Immature natural killer cell (primary cell): ENCODE data around the gene ZFC3H1. TPM values are rescaled to one million over a fixed set of nuclear protein-coding genes. Genes with fewer than 3 reads are reported as not detected.
A peak's percentile ranks its signal among the peaks of the same experiment; 100 is the strongest.

ENCODE experiments used
- DNase-seq, 3 donors: peaks; one replicate each; pipeline ENCODE4 v3.0.0; 2022; ENCODE audit warnings: mixed read lengths in 1 of 3
- H3K27ac Mint-ChIP-seq, 6 donors: one replicate each; pipeline ENCODE4 v1.8.0; 2020; ENCODE audit warnings: mixed read lengths in 6 of 6, mild to moderate bottlenecking in 5 of 6, inconsistent platforms in 4 of 6, moderate library complexity in 3 of 6
- H3K27me3 Mint-ChIP-seq, 3 donors: one replicate each; pipeline ENCODE4 v1.8.0; 2020 to 2021; ENCODE audit warnings: low read depth in 3 of 3, mild to moderate bottlenecking in 3 of 3, mixed read lengths in 3 of 3, moderate library complexity in 3 of 3, inconsistent platforms in 1 of 3
- H3K36me3 Mint-ChIP-seq, 3 donors: one replicate each; pipeline ENCODE4 v1.8.0; 2020; ENCODE audit warnings: mixed read lengths in 3 of 3, inconsistent platforms in 2 of 3, mild to moderate bottlenecking in 2 of 3
- H3K4me1 Mint-ChIP-seq, 2 donors: one replicate each; pipeline ENCODE4 v1.8.0; 2020; ENCODE audit warnings: inconsistent platforms in 2 of 2, mild to moderate bottlenecking in 2 of 2, mixed read lengths in 2 of 2, moderate library complexity in 1 of 2
- H3K4me3 Mint-ChIP-seq, 5 donors: one replicate each; pipeline ENCODE4 v1.8.0; 2020; ENCODE audit warnings: mild to moderate bottlenecking in 5 of 5, mixed read lengths in 5 of 5, inconsistent platforms in 3 of 5, moderate library complexity in 3 of 5
- H3K9me3 Mint-ChIP-seq, 6 donors: one replicate each; pipeline ENCODE4 v1.8.0; 2020; ENCODE audit warnings: mild to moderate bottlenecking in 6 of 6, mixed read lengths in 6 of 6, inconsistent platforms in 4 of 6, moderate library complexity in 3 of 6
- polyA plus RNA-seq, 3 donors: library from polyadenylated mRNA; unstranded; fragments of 300-500 nt; fragmentation: Illumina TruSeq; gene quantifications; one replicate each; pipeline ENCODE4 v1.2.3, GENCODE V29; 2021

ZFC3H1 gene
- polyA plus RNA-seq, 3 donors from 2014 or later, result 10.5 to 30.8 (median 19.8) TPM

- H3K36me3 Mint-ChIP-seq, result peaks cover 13 to 16% (median 15%) of the 10 kb centered on the region in 3 donors
Observed at GRCh38 chr12:71662849-71663560, 643 bp downstream of the ZFC3H1 start.

GRCh38 chr12:71661977-71662530 is 1.6 kb downstream of the ZFC3H1 start:
- Mint-ChIP-seq H3K36me3 (peaks cover 9 to 21% (median 18%) of the 10 kb centered on the region in 3 donors), H3K27me3 (peaks cover 13 to 22% (median 15%) of the 10 kb centered on the region in 3 donors), H3K4me3 (peak overlapping the region; percentile 96 to 100 (median 99)), H3K9me3 (no peaks in the 10 kb centered on the region), H3K27ac (peak overlapping the region; percentile 98 to 100 (median 99)), H3K4me1 (peaks cover 46 to 70% of the 10 kb centered on the region in 2 donors)
- DNase-seq, result no peak

More at GRCh38 chr12:71662849-71663560, 643 bp downstream of the ZFC3H1 start:
- peaks cover 13 to 22% (median 15%) of the 10 kb centered on the region in 3 donors for H3K27me3 Mint-ChIP-seq
- peak; percentile 73 to 76 (median 75) for DNase-seq
- H3K4me3 Mint-ChIP-seq, result peak overlapping the region; percentile 96 to 100 (median 99)
- H3K9me3 Mint-ChIP-seq, result no peaks in the 10 kb centered on the region
- H3K4me1 Mint-ChIP-seq, result peaks cover 44 to 65% of the 10 kb centered on the region in 2 donors
- H3K27ac Mint-ChIP-seq, result peak overlapping the region; percentile 98 to 100 (median 99)

GRCh38 chr12:71656740-71657139 is 6.9 kb downstream of the ZFC3H1 start:
- H3K4me3 Mint-ChIP-seq, result no peak overlapping the region
- no peaks in the 10 kb centered on the region for H3K9me3 Mint-ChIP-seq
- H3K27ac Mint-ChIP-seq, result no peak overlapping the region
- peaks cover 0 to 3% (median 0%) of the 10 kb centered on the region in 3 donors for H3K27me3 Mint-ChIP-seq
- peaks cover 5 to 27% (median 19%) of the 10 kb centered on the region in 3 donors for H3K36me3 Mint-ChIP-seq
- no peak for DNase-seq
- H3K4me1 Mint-ChIP-seq, result peaks cover 39 to 67% of the 10 kb centered on the region in 2 donors

- no peaks in the 10 kb centered on the region for H3K9me3 Mint-ChIP-seq
- H3K27ac Mint-ChIP-seq, result peak overlapping the region in 2 of 6 donors; percentile 4 to 56
- H3K36me3 Mint-ChIP-seq, result peaks cover 5 to 27% (median 17%) of the 10 kb centered on the region in 3 donors
- no peak for DNase-seq
- peak overlapping the region in 2 of 5 donors; percentile 14 to 54 for H3K4me3 Mint-ChIP-seq
- peaks cover 35 to 63% of the 10 kb centered on the region in 2 donors for H3K4me1 Mint-ChIP-seq
- peaks cover 0 to 3% (median 0%) of the 10 kb centered on the region in 3 donors for H3K27me3 Mint-ChIP-seq
Observed at GRCh38 chr12:71655907-71656306, 7.7 kb downstream of the ZFC3H1 start.

DNA sequence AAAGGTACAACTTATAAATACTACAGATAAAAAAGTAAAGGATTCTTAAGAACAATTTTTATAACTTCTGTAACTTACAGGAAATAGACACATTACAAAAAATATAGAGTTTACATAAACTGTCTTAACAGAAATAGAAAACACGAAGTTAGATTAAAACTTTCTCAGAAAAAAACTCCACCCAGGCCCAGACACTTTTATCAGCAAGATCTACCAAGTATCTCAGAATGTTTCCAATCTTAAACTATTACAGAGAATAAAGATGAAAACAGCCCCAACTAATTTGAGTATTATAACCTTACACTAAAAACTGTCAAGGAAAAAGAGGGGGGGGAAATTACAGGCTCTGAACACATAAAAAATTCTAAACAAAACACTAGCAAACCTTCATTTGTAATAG is 8.2 kb downstream of the ZFC3H1 start:
- Mint-ChIP-seq H3K27ac (peak overlapping the region in 5 of 6 donors; percentile 4 to 60 (median 38)), H3K4me1 (peaks cover 35 to 61% of the 10 kb centered on the region in 2 donors), H3K4me3 (peak overlapping the region in 4 of 5 donors; percentile 28 to 54 (median 32)), H3K36me3 (peaks cover 5 to 27% (median 21%) of the 10 kb centered on the region in 3 donors), H3K27me3 (peaks cover 0 to 3% (median 0%) of the 10 kb centered on the region in 3 donors), H3K9me3 (no peaks in the 10 kb centered on the region)
- DNase-seq, result no peak

DNA sequence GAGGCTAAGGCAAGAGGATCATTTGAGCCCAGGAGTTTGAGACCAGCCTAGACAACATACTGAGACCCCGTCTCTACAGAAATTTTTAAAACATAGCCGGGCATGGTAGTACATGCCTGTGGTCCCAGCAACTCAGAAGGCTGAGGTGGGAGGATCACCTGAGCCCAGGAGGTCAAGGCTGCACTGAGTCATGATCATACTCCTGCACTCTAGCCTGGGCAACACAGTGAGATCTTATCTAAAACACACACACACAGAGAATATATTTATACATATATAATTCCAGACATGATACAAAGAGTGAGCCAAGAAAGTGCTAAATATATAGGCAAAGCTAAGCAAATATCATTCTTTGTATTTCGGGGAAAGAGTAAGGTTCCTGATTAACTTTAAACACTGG is 9.4 kb downstream of the ZFC3H1 start:
- H3K4me1 Mint-ChIP-seq, result peaks cover 37 to 58% of the 10 kb centered on the region in 2 donors

DNA sequence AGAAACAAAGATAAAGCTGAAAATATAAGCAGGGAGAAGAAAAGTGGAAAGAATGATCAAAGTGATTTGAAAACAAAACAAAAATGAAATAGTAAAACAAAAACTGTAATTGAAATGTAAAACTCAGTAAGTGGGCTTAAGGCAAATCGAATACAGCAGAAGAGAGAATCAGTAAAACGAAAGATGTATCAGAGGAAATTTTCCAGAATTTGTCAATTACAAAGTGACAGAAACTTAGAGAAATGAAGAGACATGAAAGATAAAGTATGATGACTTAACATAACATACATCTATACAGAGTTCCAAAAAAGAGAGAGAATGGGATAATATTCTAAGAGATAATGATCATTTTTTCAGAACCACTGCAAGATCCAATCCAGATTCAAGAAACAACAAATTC is 10.5 kb downstream of the ZFC3H1 start:
- no peak for DNase-seq
- Mint-ChIP-seq H3K4me3 (no peak overlapping the region), H3K27ac (no peak overlapping the region), H3K4me1 (peaks cover 35 to 56% of the 10 kb centered on the region in 2 donors), H3K27me3 (peaks cover 0 to 4% (median 0%) of the 10 kb centered on the region in 3 donors), H3K9me3 (no peaks in the 10 kb centered on the region), H3K36me3 (peaks cover 5 to 18% (median 11%) of the 10 kb centered on the region in 3 donors)

More for the DNA sequence above, 9.4 kb downstream of the ZFC3H1 start:
- Mint-ChIP-seq H3K4me3 (peak overlapping the region in 1 of 5 donors; percentile 25), H3K36me3 (peaks cover 5 to 25% (median 17%) of the 10 kb centered on the region in 3 donors), H3K9me3 (no peaks in the 10 kb centered on the region), H3K27ac (peak overlapping the region in 1 of 6 donors; percentile 14), H3K27me3 (peaks cover 0 to 4% (median 0%) of the 10 kb centered on the region in 3 donors)
- DNase-seq, result no peak

GRCh38 chr12:71652656-71653055 is 11.0 kb downstream of the ZFC3H1 start:
- Mint-ChIP-seq H3K27me3 (peaks cover 0 to 4% (median 0%) of the 10 kb centered on the region in 3 donors), H3K9me3 (no peaks in the 10 kb centered on the region), H3K27ac (no peak overlapping the region), H3K4me3 (no peak overlapping the region), H3K36me3 (peaks cover 5 to 18% (median 8%) of the 10 kb centered on the region in 3 donors), H3K4me1 (peaks cover 35 to 55% of the 10 kb centered on the region in 2 donors)
- DNase-seq, result no peak

DNA sequence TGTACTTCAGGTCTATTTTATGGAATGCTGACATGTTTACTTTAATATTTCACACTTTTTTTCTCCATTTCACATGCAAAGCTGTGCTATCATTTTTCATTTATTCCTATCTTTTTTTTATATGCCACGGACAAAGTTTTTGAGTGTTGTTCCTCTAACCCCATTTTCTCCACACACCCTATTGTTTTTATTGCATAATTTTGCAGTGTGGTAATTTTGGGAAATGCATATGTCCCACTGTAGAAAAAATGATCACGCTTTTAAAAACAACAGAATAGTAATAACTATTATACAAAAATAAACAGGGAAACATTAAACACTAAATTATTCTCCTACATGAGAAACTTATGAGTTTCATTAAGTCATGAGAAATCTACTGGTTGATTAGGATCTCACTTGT is 14.2 kb downstream of the ZFC3H1 start:
- no peak for DNase-seq
- Mint-ChIP-seq H3K9me3 (no peaks in the 10 kb centered on the region), H3K27ac (peak overlapping the region in 1 of 6 donors; percentile 64), H3K27me3 (peaks cover 0 to 2% (median 0%) of the 10 kb centered on the region in 3 donors), H3K4me3 (no peak overlapping the region), H3K36me3 (peaks cover 4 to 16% (median 10%) of the 10 kb centered on the region in 3 donors), H3K4me1 (peaks cover 20 to 43% of the 10 kb centered on the region in 2 donors)

GRCh38 chr12:71648537-71648936 is 15.1 kb downstream of the ZFC3H1 start:
- DNase-seq, result no peak
- peaks cover 8 to 22% (median 17%) of the 10 kb centered on the region in 3 donors for H3K36me3 Mint-ChIP-seq
- H3K4me1 Mint-ChIP-seq, result peaks cover 16 to 37% of the 10 kb centered on the region in 2 donors
- no peaks in the 10 kb centered on the region for H3K9me3 Mint-ChIP-seq
- H3K4me3 Mint-ChIP-seq, result no peak overlapping the region
- peaks cover 0 to 2% (median 0%) of the 10 kb centered on the region in 3 donors for H3K27me3 Mint-ChIP-seq
- no peak overlapping the region for H3K27ac Mint-ChIP-seq

DNA sequence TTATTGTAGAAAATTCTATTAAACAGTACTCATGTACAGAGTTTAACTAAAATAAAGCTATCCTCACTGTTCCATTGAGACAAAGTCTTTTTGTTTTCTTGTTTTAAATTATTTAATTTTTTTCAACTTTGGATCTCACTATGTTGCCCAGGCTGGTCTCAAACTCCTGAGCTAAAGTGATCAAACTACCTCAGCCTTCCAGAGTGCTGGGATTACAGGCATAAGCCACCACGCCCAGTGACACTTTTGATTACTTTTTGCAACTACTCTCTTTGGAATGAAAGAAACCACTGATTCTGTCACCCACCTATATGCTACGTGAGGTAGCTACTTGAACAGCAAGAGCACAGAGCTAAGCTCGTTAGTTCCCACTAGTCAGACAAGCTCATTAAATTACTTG is 17.1 kb downstream of the ZFC3H1 start:
- Mint-ChIP-seq H3K4me3 (no peak overlapping the region), H3K36me3 (peaks cover 12 to 31% (median 24%) of the 10 kb centered on the region in 3 donors), H3K9me3 (no peaks in the 10 kb centered on the region), H3K27ac (peak overlapping the region in 1 of 6 donors; percentile 34), H3K27me3 (peaks cover 0 to 2% (median 0%) of the 10 kb centered on the region in 3 donors), H3K4me1 (peaks cover 16 to 37% of the 10 kb centered on the region in 2 donors)
- DNase-seq, result no peak

- Mint-ChIP-seq H3K36me3 (peaks cover 12 to 38% (median 20%) of the 10 kb centered on the region in 3 donors), H3K4me1 (peaks cover 15 to 37% of the 10 kb centered on the region in 2 donors), H3K27me3 (peaks cover 0 to 2% (median 0%) of the 10 kb centered on the region in 3 donors), H3K27ac (peak overlapping the region in 3 of 6 donors; percentile 13 to 76 (median 70)), H3K4me3 (no peak overlapping the region), H3K9me3 (no peaks in the 10 kb centered on the region)
- DNase-seq, result no peak
Observed at GRCh38 chr12:71645268-71645667, 18.4 kb downstream of the ZFC3H1 start.

DNA sequence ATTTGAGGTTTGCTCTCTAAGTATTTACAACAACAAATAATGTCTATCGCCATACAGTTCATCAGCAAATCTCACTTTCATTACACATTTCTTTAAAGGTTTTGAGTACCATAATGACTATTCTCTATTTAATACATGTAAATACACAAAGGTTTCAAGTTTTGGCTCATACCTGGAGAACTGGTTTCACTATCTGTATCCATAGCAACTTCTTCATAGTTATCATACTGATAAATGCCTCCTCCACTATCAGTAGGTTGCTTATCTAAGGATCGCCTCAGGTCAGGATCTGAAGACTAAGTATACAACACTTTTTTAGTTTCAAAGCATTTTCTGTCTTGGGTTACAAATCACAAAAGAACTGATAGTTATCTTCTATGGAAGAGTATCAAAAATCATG is 21.4 kb downstream of the ZFC3H1 start:
- Mint-ChIP-seq H3K4me3 (no peak overlapping the region), H3K9me3 (no peaks in the 10 kb centered on the region), H3K27ac (peak overlapping the region in 2 of 6 donors; percentile 14 to 40), H3K36me3 (peaks cover 12 to 41% (median 23%) of the 10 kb centered on the region in 3 donors), H3K27me3 (no peaks in the 10 kb centered on the region), H3K4me1 (peaks cover 6 to 20% of the 10 kb centered on the region in 2 donors)
- no peak for DNase-seq

- no peaks in the 10 kb centered on the region for H3K9me3 Mint-ChIP-seq
- peaks cover 17 to 39% (median 28%) of the 10 kb centered on the region in 3 donors for H3K36me3 Mint-ChIP-seq
Observed at GRCh38 chr12:71641390-71641789, 22.3 kb downstream of the ZFC3H1 start.

More at GRCh38 chr12:71641390-71641789, 22.3 kb downstream of the ZFC3H1 start:
- DNase-seq, result no peak
- Mint-ChIP-seq H3K27ac (peak overlapping the region in 5 of 6 donors; percentile 6 to 77 (median 25)), H3K4me1 (peaks cover 9 to 17% of the 10 kb centered on the region in 2 donors), H3K27me3 (no peaks in the 10 kb centered on the region), H3K4me3 (no peak overlapping the region)
